Loucy (cell line): ENCODE measurements around the gene PLK2.

Experiments used
- H2AFZ ChIP-seq: fragments of 200-600 bp; sonication (generic); 2 replicates; pipeline ENCODE4 v1.6.0; 2016; ENCODE audit warnings: antibody characterized with exemption, mild to moderate bottlenecking, low read length, moderate library complexity
- H3F3A ChIP-seq: fragments of 200-600 bp; 2 replicates; pipeline ENCODE4 v1.6.0; 2016; ENCODE audit warnings: antibody characterized with exemption, low read depth, mild to moderate bottlenecking
- H3K27me3 ChIP-seq: fragments of 200-600 bp; sonication (generic); 2 replicates; pipeline ENCODE4 v1.6.1; 2014; ENCODE audit warnings: low read length, mild to moderate bottlenecking; ENCODE audit not compliant: insufficient read depth, poor library complexity, severe bottlenecking
- H3K36me3 ChIP-seq: fragments of 200-600 bp; sonication (generic); 2 replicates; pipeline ENCODE4 v1.6.1; 2016; ENCODE audit warnings: low read length; ENCODE audit not compliant: insufficient read depth
- H3K4me1 ChIP-seq: fragments of 200-600 bp; sonication (generic); 2 replicates; pipeline ENCODE4 v1.5.1; 2014; ENCODE audit warnings: low read length, mild to moderate bottlenecking; ENCODE audit not compliant: insufficient read depth, poor library complexity, severe bottlenecking
- H3K4me2 ChIP-seq: fragments of 200-600 bp; sonication (generic); 2 replicates; pipeline ENCODE4 v1.6.0; 2014; ENCODE audit warnings: antibody characterized with exemption, low read length, low read depth, mild to moderate bottlenecking; ENCODE audit not compliant: poor library complexity, severe bottlenecking
- H3K4me3 ChIP-seq: fragments of 200-600 bp; sonication (generic); 2 replicates; pipeline ENCODE4 v1.5.1; 2014; ENCODE audit warnings: low read length, mild to moderate bottlenecking, mixed read lengths; ENCODE audit not compliant: poor library complexity, severe bottlenecking
- H3K79me2 ChIP-seq: fragments of 200-600 bp; sonication (generic); 2 replicates; pipeline ENCODE4 v1.6.1; 2014; ENCODE audit warnings: low read length; ENCODE audit not compliant: insufficient read depth
- H3K9ac ChIP-seq: fragments of 200-600 bp; sonication (generic); 2 replicates; pipeline ENCODE4 v1.6.0; 2014; ENCODE audit warnings: mild to moderate bottlenecking, low read depth, low read length, moderate library complexity; ENCODE audit not compliant: poor library complexity, severe bottlenecking
- H3K9me2 ChIP-seq: fragments of 200-600 bp; sonication (generic); replicated peaks from 2 replicates; pipeline ENCODE4 v1.6.1; 2016; ENCODE audit warnings: low read depth, low read length, mixed read lengths
- H3K9me3 ChIP-seq: fragments of 200-600 bp; sonication (generic); 2 replicates; pipeline ENCODE4 v1.6.1; 2014; ENCODE audit warnings: mild to moderate bottlenecking, antibody characterized with exemption, low read length, low read depth; ENCODE audit not compliant: insufficient read depth
- H4K20me1 ChIP-seq: fragments of 200-600 bp; sonication (generic); 2 replicates; pipeline ENCODE4 v1.6.0; 2014; ENCODE audit warnings: antibody characterized with exemption, low read length, mild to moderate bottlenecking; ENCODE audit not compliant: insufficient read depth, poor library complexity, severe bottlenecking
- CTCF ChIP-seq: fragments of 200-600 bp; sonication (generic); conservative IDR thresholded peaks from 2 replicates; pipeline ENCODE4 v1.5.1; 2014; ENCODE audit warnings: mild to moderate bottlenecking, antibody characterized with exemption, low read length
- EZH2phosphoT487 ChIP-seq: fragments of 200-600 bp; IDR thresholded peaks from 2 replicates; pipeline ENCODE4 v1.6.1; 2018; ENCODE audit warnings: antibody characterized with exemption, mild to moderate bottlenecking, moderate library complexity, borderline replicate concordance

The PLK2 gene

GRCh38 chr5:58407042-58407719 is 52.7 kb downstream of the PLK2 start:
- no peak overlapping the region for H3K9ac ChIP-seq
- no peaks in the 10 kb centered on the region for H3K9me2 ChIP-seq
- no peak overlapping the region for H3K4me3 ChIP-seq
- TF ChIP-seq CTCF (no peak), EZH2phosphoT487 (no peak)
- H4K20me1 ChIP-seq: no peaks in the 10 kb centered on the region
- H3K4me1 ChIP-seq: no peaks in the 10 kb centered on the region
- H2AFZ ChIP-seq: no peak overlapping the region
- no peaks in the 10 kb centered on the region for H3F3A ChIP-seq
- H3K36me3 ChIP-seq: no peaks in the 10 kb centered on the region
- H3K4me2 ChIP-seq: no peak overlapping the region
- no peaks in the 10 kb centered on the region for H3K27me3 ChIP-seq
- H3K79me2 ChIP-seq: no peaks in the 10 kb centered on the region
- H3K9me3 ChIP-seq: no peaks in the 10 kb centered on the region

- Histone ChIP-seq H3F3A (no peaks in the 10 kb centered on the region), H3K79me2 (no peaks in the 10 kb centered on the region), H3K4me2 (no peak overlapping the region), H3K36me3 (no peaks in the 10 kb centered on the region), H2AFZ (no peak overlapping the region), H4K20me1 (no peaks in the 10 kb centered on the region), H3K9me3 (no peaks in the 10 kb centered on the region), H3K4me3 (no peak overlapping the region), H3K9me2 (no peaks in the 10 kb centered on the region), H3K27me3 (no peaks in the 10 kb centered on the region), H3K4me1 (no peaks in the 10 kb centered on the region), H3K9ac (no peak overlapping the region)
- no peak for TF ChIP-seq CTCF
- TF ChIP-seq EZH2phosphoT487: no peak
Observed at GRCh38 chr5:58406394-58406793, 53.5 kb downstream of the PLK2 start.

DNA sequence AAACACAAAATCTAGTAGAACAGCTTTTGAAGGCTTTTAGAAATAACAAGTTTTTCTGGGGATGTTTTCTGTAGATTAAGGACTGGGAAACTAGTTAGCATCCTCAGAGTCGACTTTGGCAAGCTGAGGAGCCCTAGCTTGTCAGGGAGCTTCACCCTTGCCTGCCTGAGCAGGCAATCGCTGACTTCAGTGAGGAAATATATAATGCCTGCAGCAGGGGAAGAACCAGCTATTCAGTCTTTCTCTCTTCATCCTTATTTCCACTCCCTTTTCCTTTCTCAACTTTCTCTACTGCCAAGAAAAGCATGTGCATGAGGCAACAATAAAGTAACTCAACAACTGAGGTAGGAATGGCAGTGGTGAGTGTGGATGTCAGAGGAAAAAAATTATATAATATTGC is 54.7 kb downstream of the PLK2 start:
- Histone ChIP-seq H3K4me2 (no peak overlapping the region), H3F3A (no peaks in the 10 kb centered on the region), H2AFZ (no peak overlapping the region), H3K9me3 (no peaks in the 10 kb centered on the region), H3K27me3 (no peaks in the 10 kb centered on the region), H3K36me3 (no peaks in the 10 kb centered on the region), H3K9me2 (no peaks in the 10 kb centered on the region), H3K4me3 (no peak overlapping the region), H3K4me1 (no peaks in the 10 kb centered on the region), H3K79me2 (no peaks in the 10 kb centered on the region), H3K9ac (no peak overlapping the region), H4K20me1 (no peaks in the 10 kb centered on the region)
- no peak for TF ChIP-seq CTCF
- no peak for TF ChIP-seq EZH2phosphoT487
